ENCODE measurements around the gene SEC22A.

GRCh38 chr3:123188058-123188457 is 13.7 kb upstream of the SEC22A start:
- TF ChIP-seq CTCF (IDR thresholded peaks at IDR 0.05; ENCODE audit: low read length): no peak
- no peak for TF ChIP-seq EZH2 (IDR thresholded peaks at IDR 0.05; ENCODE audit: borderline replicate concordance, low read length)
